Activated CD4-positive, alpha-beta T cell treated with anti-CD3 and anti-CD28 coated beads, Interleukin-2, amount 10 ng/mL, durations not matched to agents 7 days and 5 days (primary cell): ENCODE measurements around the gene CRLF1. TPM values are rescaled to one million over a fixed set of nuclear protein-coding genes. Genes with fewer than 3 reads are reported as not detected.

Experiments
- CTCF ChIA-PET: fragments of 350-600 bp; sonication (Branson Sonifier 250); formaldehyde crosslinking; loops from one replicate; lab custom pipeline; 2021; ENCODE audit warnings: antibody characterized with exemption; lab: Charles Lee
- POLR2A ChIA-PET: fragments of 350-600 bp; sonication (Branson Sonifier 250); formaldehyde crosslinking; loops from one replicate; lab custom pipeline; 2021; ENCODE audit warnings: antibody characterized with exemption; lab: Charles Lee
- DNase-seq: peaks from one replicate; pipeline ENCODE4 v3.0.0-alpha.2; 2020
- H3K27ac Mint-ChIP-seq: one replicate; pipeline ENCODE4 v1.8.0; 2021; ENCODE audit warnings: mild to moderate bottlenecking, moderate library complexity, mixed read lengths
- H3K27me3 Mint-ChIP-seq: one replicate; pipeline ENCODE4 v1.8.0; 2021; ENCODE audit warnings: mixed read lengths
- H3K36me3 Mint-ChIP-seq: one replicate; pipeline ENCODE4 v1.8.0; 2021; ENCODE audit warnings: low read depth, mixed read lengths
- H3K4me1 Mint-ChIP-seq: one replicate; pipeline ENCODE4 v1.8.0; 2021; ENCODE audit warnings: mixed read lengths
- H3K4me3 Mint-ChIP-seq: one replicate; pipeline ENCODE4 v1.8.0; 2021; ENCODE audit warnings: mild to moderate bottlenecking, moderate library complexity, mixed read lengths
- H3K9me3 Mint-ChIP-seq: one replicate; pipeline ENCODE4 v1.8.0; 2021; ENCODE audit warnings: mixed read lengths
- total RNA-seq, 2 experiments: library from RNA; stranded (reverse); gene quantifications; one replicate each; pipeline ENCODE4 v1.2.3, GENCODE V29; 2021

The CRLF1 gene
- total RNA-seq, 2 experiments from 2014 or later = not detected

- peak overlapping the region; percentile 91 for H3K4me3 Mint-ChIP-seq
- H3K9me3 Mint-ChIP-seq = no peaks in the 10 kb centered on the region
- peaks cover 30% of the 10 kb centered on the region for H3K4me1 Mint-ChIP-seq
- peak; percentile 93 for DNase-seq
- peaks cover 14% of the 10 kb centered on the region for H3K36me3 Mint-ChIP-seq
- H3K27me3 Mint-ChIP-seq = no peaks in the 10 kb centered on the region
- peak overlapping the region; percentile 99 for H3K27ac Mint-ChIP-seq
- CTCF ChIA-PET = interaction anchor here (0.5 to 1.6 kb wide), 12 partner anchors 10 to 274 kb away, joined by 3 to 8 read pairs (median 4); partner anchors contain the start of genes REX1BD and UBA52
- POLR2A ChIA-PET = interaction anchor here (1.5 kb wide), 1 partner anchor 45 kb away, joined by 3 read pairs; no protein-coding TSS in a partner anchor
These were observed 62.7 kb downstream of the CRLF1 start for GRCh38 chr19:18543814-18544475.

Other genes starting within 250 kb of the CRLF1 start
- not detected for gene GDF15, start 220.6 kb downstream of the CRLF1 start, total RNA-seq
- gene LRRC25, start 209.2 kb downstream of the CRLF1 start, total RNA-seq = not detected
- gene SSBP4, start 187.4 kb downstream of the CRLF1 start, total RNA-seq = 100 to 1,000 TPM; 112 to 123 TPM
- gene ISYNA1, start 168.7 kb downstream of the CRLF1 start, total RNA-seq = 10 to 100 TPM; 10.7 to 12.1 TPM
- 10 to 100 TPM; 20.3 to 20.9 TPM for gene ELL, start 84.7 kb downstream of the CRLF1 start, total RNA-seq
- gene FKBP8, start 63.2 kb downstream of the CRLF1 start, total RNA-seq = 100 to 1,000 TPM; 185 to 206 TPM
- 10 to 100 TPM; 95.4 to 100.0 TPM for gene KXD1, start 48.9 kb downstream of the CRLF1 start, total RNA-seq
- gene UBA52, start 34.9 kb downstream of the CRLF1 start, total RNA-seq = 1,000 to 10,000 TPM; 1,627 to 1,778 TPM
- gene REX1BD, start 18.0 kb downstream of the CRLF1 start, total RNA-seq = 10 to 100 TPM; 73.0 to 85.2 TPM
- under 1 TPM in 1 of 2 experiments, not detected in 1; 0.12 TPM for gene TMEM59L, start 6.1 kb upstream of the CRLF1 start, total RNA-seq
- gene KLHL26, start 30.2 kb upstream of the CRLF1 start, total RNA-seq = 10 to 100 TPM in 1 of 2 experiments, 1 to 10 TPM in 1; 10.0 to 11.4 TPM
- 10 to 100 TPM; 10.2 to 10.3 TPM for gene CRTC1, start 76.9 kb upstream of the CRLF1 start, total RNA-seq
- gene COMP, start 184.5 kb upstream of the CRLF1 start, total RNA-seq = not detected
- 10 to 100 TPM; 89.4 to 97.3 TPM for gene UPF1, start 225.2 kb upstream of the CRLF1 start, total RNA-seq